ENCODE data around the gene UNC13C.

The UNC13C gene

DNA sequence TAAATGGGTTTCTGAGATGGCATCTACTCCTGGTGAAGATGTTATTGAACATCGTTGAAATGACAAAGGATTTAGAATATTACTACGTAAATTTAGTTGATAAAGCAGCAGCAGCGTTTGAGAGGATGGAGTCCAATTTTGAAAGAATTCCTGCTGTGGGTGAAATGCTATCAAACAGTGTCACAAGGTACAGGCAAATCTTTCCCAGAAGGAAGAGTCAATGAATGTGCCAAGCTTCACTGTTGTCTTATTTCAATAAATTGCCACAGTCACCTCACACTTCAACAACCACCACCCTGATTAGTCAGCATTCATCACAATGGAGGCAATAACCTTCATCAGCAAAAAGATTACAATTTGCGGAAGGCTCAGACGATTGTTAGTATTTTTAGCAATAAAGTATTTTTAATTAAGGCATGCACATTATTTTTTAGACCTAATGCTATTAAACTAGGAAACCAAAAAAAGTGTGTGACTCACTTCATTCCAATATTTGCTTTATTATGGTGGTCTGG lies 142.8 kb downstream of the UNC13C start:
- DNase-seq, result no peak

DNA sequence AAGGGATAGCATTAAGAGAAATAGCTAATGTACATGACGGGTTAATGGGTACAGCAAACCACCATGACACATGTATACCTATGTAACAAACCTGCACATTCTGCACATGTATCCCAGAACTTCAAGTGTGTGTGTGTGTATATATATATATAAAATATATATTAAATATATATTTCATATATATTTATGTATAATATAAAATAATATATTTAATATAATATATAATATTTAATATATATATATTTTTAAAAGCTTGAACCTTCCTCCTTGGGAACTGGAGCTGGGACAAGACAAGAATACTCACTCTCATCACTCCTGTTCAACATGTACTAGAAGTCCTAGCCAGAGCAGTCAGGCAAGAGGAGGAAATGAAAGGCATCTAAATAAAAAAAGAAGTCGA lies 149.3 kb downstream of the UNC13C start:
- no peak for DNase-seq

DNA sequence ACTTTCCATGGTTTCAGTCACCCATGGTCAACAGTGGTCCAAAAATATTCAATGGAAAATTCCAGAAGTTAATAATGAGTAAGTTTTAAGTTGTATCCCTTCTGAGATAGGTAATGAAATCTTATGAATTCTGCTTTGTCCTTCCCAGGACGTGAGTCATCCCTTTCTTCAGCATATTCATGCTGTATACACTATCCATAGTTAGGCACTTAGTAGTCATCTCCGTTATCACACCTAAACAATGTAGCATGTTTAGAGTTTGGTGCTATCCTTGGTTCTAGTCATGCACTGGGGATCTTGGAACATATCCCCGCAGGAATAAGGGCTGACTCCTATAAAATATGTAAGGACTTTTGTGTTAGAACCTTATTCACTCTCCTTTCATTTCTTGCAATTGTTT lies 153.2 kb downstream of the UNC13C start:
- no peak for DNase-seq

DNA sequence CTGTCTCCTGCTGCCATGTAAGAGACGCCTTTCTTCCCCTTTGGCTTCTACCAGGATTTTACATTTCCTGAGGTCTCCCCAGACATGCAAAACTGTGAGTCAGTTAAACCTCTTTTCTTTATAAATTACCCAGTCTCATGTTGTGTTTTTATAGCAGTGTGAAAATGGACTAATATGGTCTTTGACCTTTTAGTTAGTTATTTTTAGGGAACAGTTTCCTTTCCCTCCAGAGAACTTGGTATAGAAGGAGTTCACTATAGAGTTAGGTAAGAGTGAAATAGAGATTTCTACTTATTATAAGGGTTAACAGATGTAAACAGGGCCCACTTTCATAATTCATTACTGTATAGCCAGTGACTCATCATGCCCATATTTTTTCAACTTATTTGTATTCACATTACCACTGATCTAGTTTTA lies 170.9 kb downstream of the UNC13C start:
- no peak for DNase-seq

DNA sequence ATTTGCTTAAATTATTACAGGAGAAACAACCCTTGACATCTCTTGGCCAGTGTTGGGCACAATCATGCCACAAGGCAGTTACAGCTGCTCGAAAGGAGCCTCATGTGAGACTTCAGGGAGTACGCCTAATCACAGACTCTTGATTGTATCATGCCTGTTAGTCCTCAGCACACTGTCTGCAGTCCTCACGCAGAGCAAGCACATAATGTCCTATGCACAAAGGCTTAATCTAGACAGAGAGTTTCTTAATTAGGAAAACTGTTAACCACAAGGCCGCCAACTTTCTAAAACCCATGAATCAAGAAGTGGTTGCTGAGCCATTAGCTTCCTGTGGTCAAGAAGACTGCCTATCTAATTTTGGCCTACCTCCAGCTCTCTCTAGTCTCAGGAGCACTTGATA lies 172.0 kb downstream of the UNC13C start:
- no peak for DNase-seq

DNA sequence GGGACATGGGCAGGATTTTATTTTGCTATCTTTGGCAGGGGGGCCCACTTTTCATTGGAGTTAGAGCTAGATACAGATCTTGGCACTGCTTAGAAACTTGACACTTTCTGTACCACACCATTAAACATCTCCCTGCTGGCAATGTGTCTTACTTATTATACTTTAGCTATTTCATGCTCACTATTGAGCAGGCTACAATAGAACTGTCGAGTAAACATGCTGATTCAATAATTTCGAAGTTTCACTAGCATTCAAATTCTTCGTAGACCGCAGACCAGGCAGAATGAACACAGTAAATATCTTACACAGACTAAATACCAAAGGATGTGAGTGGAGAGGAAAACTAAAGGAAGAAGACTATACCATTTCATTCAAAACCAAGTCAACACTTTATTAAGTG lies 180.8 kb downstream of the UNC13C start:
- DNase-seq, result no peak

DNA sequence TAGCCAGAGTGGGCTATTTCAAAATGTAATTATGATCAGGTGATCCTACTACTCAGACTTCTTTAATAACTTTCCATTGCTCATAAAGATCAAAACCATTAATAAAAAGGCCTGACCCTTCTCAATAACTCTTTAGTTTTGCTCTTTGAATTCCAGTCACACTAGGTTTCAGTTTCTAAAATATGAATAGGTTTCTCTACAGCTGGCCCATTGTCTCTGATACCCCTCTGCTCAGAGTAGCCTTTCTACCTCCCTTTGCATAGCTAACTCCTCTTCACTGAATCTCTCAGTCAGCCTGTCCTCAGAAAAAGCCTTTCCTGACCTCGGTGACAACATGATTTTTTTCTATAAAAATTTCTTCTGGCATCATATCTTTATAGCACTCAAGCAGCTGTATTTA lies 209.1 kb downstream of the UNC13C start:
- DNase-seq, result no peak

DNA sequence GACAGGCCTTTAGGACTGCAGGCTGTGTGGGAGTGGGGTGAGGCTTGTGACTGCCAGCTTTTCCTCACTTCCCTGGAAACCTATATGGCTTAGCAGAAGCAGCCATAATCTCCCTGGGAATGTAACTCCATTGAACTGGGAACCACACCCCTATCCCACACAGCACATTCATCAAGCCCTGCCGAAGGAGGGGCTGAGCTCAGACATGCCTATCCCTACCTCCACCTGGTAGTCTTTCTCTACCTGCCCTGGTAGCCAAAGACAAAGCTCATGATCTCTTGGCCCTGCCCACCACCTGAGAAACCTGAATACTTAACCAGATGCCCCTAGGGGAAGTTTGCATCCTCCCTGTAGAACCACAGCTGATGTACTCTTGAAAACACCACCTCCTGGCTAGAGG lies 219.8 kb downstream of the UNC13C start:
- DNase-seq, result no peak

DNA sequence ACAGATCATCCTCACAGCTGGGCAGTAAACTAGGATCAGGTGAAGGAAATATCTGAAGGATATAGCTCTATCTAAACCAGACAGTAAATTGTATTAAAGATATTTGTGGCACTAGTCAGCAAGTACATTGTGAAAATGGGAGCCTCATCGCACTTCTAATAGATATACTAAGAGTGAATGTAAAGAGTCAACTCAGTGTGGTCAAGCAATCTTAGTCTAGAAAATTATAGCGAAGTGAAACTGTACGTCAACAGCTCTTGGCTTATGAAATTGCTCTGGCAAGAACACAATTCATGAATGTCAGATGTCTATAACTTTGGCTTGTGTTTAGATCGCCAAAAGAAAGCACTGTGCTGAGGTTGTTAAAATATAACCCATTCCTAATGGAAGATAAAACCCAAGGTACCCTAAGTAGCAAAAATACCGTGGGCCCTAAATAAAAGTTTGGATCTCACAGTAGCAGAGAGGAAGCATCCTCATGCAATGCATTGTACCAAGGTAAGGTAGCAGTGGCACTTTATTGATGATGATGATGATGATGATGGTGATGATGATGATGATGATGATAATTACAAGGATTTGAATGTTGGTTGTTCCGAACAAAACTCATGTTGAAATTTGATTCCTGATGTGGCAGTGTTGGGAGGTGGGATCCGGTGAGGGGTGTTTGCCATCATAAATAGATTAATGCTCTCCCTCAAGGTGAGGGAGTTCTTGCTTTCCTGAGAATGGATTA lies 228.5 kb downstream of the UNC13C start:
- no peak for DNase-seq

DNA sequence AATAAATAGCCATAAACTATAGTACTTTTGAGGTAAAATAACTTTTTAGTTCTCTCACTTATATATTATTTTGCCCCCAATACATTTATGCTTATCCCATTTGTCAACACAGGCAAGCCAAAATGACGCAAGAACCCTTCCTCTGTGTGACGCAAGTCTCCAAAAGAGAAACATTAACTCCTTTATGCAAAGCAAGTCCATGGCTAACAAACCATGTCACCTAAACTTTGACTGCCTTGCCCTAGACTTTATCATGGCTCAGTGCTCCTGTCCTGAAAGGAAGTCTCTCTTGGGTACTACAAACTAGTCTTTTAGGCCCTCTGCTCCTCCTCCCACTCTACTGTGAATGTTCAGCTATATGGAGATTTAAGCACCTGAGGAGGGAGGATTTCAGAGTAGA lies 230.5 kb downstream of the UNC13C start:
- DNase-seq, result no peak

DNA sequence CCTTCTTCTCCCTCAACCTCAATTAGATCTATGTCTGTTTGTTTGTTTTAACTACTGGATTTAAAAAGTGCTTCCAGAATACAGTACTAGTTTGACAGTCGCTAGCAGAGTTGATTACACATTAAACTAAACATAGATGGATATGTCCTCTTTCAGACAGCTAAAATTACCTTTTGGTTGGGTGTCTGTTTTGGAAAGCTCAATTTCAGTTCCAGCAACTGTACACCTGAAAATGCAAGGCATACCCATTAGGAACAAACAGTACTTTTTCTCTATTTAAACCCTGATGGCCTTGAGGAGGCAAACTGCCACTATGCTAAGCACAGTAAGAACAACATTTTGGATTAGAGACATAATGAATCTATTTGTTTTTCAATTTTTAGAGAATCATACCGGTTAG lies 234.4 kb downstream of the UNC13C start:
- no peak for DNase-seq

DNA sequence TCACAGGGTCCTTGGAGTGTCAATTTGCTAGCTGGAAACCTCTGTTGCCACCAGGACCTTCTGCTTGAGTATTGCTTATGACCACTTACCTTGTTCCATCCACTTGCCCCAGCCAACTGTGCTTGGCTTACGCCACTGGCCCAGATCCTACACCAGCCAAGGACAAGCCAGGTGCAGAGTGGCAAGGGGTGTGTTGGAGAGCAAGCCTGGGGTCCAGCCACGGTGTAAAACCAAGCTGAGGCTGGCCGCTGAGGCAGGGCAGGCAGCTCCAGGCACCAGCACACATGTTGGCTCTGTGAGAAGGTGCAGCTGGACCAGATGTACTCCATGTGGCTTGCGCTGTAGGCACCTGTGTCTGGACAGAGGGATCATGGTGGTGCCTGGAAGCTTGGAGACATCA lies 248.2 kb downstream of the UNC13C start:
- no peak for DNase-seq

DNA sequence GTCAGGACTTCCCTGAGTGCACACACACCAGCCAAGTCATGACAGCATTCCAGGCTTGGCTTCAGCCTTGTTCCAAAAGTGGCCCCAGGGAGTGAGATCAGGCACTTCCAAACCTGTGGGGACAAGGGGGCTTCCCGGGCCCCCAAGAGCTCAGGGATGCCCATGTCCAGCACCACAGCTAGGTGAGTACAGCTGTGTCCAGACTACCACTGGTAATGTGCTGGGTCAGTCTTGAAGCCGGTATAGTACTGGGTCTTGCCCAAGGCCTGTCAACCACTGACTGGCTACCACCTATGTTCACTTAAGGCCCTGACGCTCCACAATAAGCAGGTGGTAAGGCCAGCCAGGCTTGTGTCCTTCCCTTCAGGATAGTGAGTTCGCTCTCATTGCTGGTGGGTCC lies 249.3 kb downstream of the UNC13C start:
- DNase-seq, result no peak

DNA sequence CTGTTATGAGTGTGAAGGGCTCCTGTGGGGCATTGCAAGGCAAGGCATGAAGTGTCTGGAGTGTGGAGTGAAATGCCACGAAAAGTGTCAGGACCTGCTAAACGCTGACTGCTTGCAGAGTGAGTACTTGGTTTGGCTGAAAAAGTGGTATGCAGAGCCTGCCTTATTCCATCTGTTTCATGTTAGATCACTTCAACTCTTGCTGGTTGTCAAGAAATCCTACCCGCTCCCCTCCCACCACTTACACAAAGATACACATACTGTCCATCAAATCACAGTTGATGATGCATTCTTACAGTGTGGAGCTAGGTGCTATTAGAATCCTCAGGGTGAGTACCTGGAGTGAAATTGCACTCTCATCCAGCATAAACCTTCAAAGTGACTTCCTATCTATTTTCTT lies 272.1 kb downstream of the UNC13C start:
- DNase-seq, result no peak

DNA sequence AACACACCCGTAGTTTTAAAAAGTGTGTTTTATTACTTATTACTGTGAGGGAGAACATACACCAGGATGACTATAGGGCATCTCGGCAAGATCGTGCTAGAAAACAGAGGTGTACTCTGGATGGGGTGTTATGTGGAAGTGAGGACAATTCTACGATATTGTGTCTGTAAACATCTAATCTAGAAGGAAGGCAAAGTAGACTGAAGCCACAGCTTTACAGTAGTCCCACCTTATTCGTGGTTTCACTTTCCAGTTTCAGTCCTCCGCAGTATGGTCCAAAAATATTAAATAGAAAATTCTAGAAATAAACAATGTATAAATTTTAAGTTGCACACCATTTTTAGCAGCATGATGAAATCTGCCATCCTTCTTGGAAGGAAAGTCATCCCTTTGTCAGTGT lies 277.9 kb downstream of the UNC13C start:
- no peak for DNase-seq

DNA sequence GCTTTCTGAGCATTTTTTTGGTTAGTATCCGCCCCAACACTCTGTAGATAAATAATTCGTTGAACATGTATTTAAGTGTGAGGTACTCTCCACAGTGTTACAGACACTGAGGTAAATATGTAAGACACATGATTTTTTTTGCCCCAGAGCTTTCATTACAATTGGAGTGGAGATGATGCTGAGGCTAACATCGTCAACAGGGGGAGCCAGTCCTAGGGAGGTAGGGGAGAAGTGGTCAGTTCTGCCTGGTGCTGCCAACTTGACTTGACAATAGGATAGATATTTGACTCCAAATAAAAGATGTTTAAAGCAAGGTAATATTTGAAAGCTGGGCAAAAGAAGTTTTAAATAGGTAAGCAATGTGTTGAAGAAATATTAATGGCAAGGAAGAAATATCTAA lies 295.7 kb downstream of the UNC13C start:
- peak in 1 of 2 experiments; percentile 18 for DNase-seq

DNA sequence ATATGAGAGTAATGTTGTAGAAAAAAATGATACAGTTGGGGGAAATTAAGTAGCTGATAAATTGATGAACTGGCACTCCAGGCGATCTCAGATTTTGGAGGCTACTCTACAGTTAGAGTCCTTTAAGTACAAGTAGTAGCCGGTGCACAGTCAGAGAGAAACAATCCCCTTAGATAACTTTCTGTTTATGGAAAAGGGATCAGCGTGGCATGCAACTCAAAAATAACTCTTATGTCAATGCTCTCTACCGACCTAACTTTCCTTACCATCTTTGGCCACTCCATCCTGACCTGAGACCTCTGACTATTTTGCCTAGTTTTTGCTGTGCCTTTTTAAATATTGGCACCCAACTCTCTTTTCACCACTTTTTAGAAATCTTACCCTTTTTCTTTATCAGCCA lies 299.6 kb downstream of the UNC13C start:
- DNase-seq, result no peak

DNA sequence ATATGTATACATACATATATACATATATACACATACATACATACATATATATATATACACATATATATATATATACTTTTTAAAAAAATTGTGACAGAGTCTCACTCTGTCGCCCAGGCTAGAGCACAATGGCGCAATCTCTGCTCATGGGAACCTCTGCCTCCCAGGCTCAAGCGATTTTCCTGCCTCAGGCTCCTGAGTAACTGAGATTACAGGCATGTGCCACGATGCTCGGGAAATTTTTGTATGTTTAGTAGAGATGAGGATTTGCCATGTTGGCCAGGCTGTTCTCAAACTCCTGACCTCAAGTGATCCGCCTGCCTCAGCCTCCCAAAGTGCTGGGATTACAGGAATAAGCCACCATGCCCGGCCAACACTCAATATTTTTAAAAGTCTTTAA lies 302.5 kb downstream of the UNC13C start:
- DNase-seq, result no peak

DNA sequence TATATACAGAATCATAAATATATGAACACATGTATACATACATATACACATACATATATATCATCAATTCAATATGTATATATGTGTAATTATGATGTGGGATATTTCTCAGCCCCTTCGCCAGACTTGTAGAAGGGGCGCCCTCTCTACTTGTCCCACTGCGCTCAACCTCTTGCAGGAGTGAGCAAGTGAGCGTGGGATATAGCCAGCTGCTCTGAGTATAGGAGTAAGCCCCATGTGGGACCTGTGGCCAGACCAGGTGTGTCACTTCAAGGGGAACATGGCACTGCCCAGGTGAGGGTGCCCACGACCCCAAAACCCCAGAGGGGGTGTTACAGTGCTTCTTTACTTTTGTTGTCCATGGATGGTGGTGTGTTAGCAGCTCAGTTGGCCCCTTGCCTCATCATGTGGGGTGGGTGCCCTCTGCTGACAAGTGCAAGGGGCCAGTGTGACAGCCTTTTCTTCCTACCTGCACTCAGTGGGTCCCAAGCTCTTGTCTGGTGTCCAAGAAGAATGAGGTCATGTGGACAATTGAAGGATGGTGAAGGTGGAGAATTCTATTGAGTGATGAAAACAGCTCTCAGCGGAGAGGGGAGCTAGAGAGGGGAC lies 304.1 kb downstream of the UNC13C start:
- DNase-seq, result no peak

DNA sequence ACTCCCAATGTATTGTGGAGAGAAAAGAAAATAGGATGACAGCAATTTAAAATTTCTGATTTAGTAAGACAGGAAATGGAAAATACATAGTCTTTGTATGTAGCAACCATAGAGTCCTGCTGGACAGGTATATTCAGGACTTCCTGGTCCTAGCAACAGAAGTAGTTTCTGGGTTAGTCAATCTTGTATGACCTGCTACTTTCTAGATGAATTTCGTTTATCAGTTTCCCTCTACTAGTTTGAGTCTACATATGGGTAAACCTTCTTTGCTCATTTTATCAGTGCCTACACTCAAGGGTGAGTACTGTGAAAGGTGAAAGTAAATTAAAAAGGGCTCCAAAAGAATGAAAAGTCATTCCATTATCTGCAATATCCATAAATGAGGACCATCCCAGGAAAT lies 309.8 kb downstream of the UNC13C start:
- no peak for DNase-seq

DNA sequence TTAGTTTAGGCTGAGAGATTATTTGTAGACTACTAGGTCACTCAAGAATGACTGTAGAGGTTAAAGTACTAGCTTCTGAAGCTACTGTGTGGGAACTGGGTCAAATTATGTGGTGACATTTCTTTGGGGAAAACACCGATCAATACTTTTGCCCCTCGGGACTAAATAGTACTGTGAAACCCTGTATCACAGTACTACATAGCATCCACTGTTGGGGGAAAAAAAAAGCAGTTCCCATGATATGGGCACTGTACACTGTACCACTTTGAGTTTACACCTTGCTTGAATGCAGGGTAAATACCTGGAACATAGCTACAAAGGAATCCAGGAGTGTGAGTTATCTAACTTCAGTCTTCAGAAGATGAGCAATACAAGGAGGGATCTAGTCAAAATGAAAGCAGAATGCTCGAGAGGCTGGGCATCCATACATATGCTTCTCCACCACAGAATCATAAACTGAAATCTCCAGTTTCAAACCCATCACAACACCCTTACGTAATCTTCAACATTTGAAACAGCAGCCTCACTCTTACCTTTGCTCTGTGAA lies 311.4 kb downstream of the UNC13C start:
- DNase-seq, result no peak

DNA sequence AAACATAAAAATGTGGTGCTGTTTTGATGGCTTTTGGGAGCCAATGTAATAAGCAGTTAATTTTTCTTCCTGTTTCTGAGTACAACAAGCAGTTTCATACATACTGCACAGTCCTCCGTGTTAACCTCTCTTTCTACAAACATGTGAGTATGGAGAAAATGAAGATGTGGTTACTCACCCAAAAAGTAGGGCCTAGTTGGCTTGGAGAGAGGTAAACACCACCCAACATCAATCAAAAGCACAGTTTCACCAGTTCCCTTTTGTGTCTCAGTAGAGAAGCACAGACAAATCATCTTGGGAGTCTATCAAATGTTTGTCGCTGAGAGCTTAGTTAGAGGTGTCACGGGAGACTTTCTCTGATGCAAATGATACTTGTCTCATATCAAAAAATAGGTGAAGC lies 320.2 kb downstream of the UNC13C start:
- no peak for DNase-seq

DNA sequence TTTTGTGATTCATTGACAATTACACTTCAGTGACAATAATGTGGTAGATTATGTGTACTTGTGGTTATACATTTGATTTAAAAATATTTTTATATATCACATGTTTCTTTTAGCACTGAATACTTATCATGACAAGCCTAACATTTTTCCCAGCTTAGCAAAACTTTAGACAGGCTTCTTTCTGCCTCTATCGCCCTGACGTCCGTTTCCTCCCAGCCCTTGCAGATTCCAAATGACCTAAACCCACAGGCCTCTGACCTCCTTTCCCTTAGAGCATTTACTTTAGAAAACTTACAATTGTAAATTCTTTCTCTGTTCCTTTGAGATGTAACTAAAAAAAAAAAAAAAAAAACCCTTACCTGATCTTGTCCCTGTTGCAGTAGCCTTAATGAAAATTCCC lies 326.1 kb downstream of the UNC13C start:
- DNase-seq, result no peak

DNA sequence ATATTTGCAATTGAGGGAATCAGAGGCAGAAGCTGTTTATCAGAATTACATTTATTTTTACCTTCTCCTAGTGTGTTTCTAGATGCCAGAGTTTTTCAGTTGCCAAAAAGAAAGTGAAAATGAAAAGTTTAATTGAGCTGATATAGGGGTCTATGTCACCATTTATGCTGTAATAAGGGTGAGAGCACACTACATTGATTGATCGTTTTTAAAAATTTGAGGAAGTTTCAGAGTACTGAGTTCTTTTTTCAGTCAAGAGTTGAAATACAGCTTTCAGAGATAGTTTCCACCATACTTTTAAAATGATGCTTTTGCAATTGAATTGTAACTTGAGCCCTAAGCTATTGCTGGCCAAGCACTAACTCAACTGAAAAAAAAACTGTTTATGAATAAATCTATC lies 326.9 kb downstream of the UNC13C start:
- DNase-seq, result no peak

All from NCI-H526 (cell line).